HG02852 (cell line): Measurements from ENCODE around the gene MRPS11.
A peak's percentile ranks its signal among the peaks of the same experiment; 100 is the strongest.
"Not testable (repeated sequence)": the region's sequence is repeated elsewhere in the genome, so short reads cannot be mapped to it uniquely, and the experiment has no call there.

Experiments
- ATAC-seq: cut with Tn5 transposase; IDR thresholded peaks from one replicate; pipeline ENCODE4 v1.9.1; 2021; ENCODE audit warnings: mild to moderate bottlenecking, moderate library complexity; ENCODE audit not compliant: unreplicated experiment

Gene MRPS11

GRCh38 chr15:88467073-88467934 is at the start of gene MRPS11, which contains the start of gene MRPL46:
MRPS11 (plus strand) TSS chr15:88467708; CDS start chr15:88467718, 10 bp downstream.
MRPL46 (minus strand) TSS chr15:88467388; CDS start chr15:88467377, 11 bp downstream.
- ATAC-seq = peak; percentile 77

- peak; percentile 62 for ATAC-seq
Measured at GRCh38 chr15:88419830-88420229, 47.7 kb upstream of the MRPS11 start.

GRCh38 chr15:88423331-88423730 is 44.2 kb upstream of the MRPS11 start:
- no peak for ATAC-seq

- ATAC-seq = no peak
Measured at GRCh38 chr15:88426304-88426703, 41.2 kb upstream of the MRPS11 start.

- no peak for ATAC-seq
Measured at GRCh38 chr15:88428053-88428452, 39.5 kb upstream of the MRPS11 start.

GRCh38 chr15:88428805-88429605 is 38.5 kb upstream of the MRPS11 start:
- no peak for ATAC-seq

GRCh38 chr15:88430051-88430450 is 37.5 kb upstream of the MRPS11 start:
- no peak for ATAC-seq

- no peak for ATAC-seq
Measured at GRCh38 chr15:88431441-88431840, 36.1 kb upstream of the MRPS11 start.

- no peak for ATAC-seq
Measured at GRCh38 chr15:88433046-88433685, 34.3 kb upstream of the MRPS11 start.

GRCh38 chr15:88434106-88434505 is 33.4 kb upstream of the MRPS11 start:
- not testable (repeated sequence) for ATAC-seq

- ATAC-seq = no peak
Measured at GRCh38 chr15:88438181-88438580, 29.3 kb upstream of the MRPS11 start.

GRCh38 chr15:88440021-88440420 is 27.5 kb upstream of the MRPS11 start:
- ATAC-seq = no peak

GRCh38 chr15:88441076-88441730 is 26.3 kb upstream of the MRPS11 start:
- ATAC-seq = no peak

GRCh38 chr15:88447206-88447605 is 20.3 kb upstream of the MRPS11 start:
- no peak for ATAC-seq

GRCh38 chr15:88447741-88448140 is 19.8 kb upstream of the MRPS11 start:
- no peak for ATAC-seq

- no peak for ATAC-seq
Measured at GRCh38 chr15:88448991-88449461, 18.5 kb upstream of the MRPS11 start.

GRCh38 chr15:88449581-88449980 is 17.9 kb upstream of the MRPS11 start:
- ATAC-seq = no peak

- peak; percentile 58 for ATAC-seq
Measured at GRCh38 chr15:88450125-88450798, 17.2 kb upstream of the MRPS11 start.

- no peak for ATAC-seq
Measured at GRCh38 chr15:88453651-88454050, 13.9 kb upstream of the MRPS11 start.

- ATAC-seq = no peak
Measured at GRCh38 chr15:88454236-88454635, 13.3 kb upstream of the MRPS11 start.
